ENCODE data around the gene GRHL1. TPM values are rescaled to one million over a fixed set of nuclear protein-coding genes. Genes with fewer than 3 reads are reported as not detected.

Gene GRHL1
- polyA plus RNA-seq, 1 donor: 3.0 TPM

GRCh38 chr2:10003206-10004125 lies 52.0 kb downstream of the GRHL1 start:
- H3K4me3 ChIP-seq (ENCODE audit: low read length): no peak overlapping the region
- WGBS (ENCODE audit: insufficient coverage, low lambda C conversion rate): 90% methylated on average over 2 of the region's 20 CpGs
- no peak for DNase-seq
- peaks cover 3% of the 10 kb centered on the region for H3K4me1 ChIP-seq (ENCODE audit: control insufficient read depth, insufficient read depth, low read length)
- peaks cover 2% of the 10 kb centered on the region for H3K36me3 ChIP-seq (ENCODE audit: control insufficient read depth, insufficient read depth, low read length)
- H3K9me3 ChIP-seq (ENCODE audit: control insufficient read depth, low read depth, low read length): peaks cover 5% of the 10 kb centered on the region
- H3K27me3 ChIP-seq (ENCODE audit: control insufficient read depth, insufficient read depth, low read length): peaks cover 15% of the 10 kb centered on the region
- no peak overlapping the region for H3K27ac ChIP-seq (ENCODE audit: low read length)

- Histone ChIP-seq H3K4me3 (ENCODE audit: low read length) (no peak overlapping the region), H3K9me3 (ENCODE audit: control insufficient read depth, low read depth, low read length) (peaks cover 5% of the 10 kb centered on the region), H3K27me3 (ENCODE audit: control insufficient read depth, insufficient read depth, low read length) (peaks cover 15% of the 10 kb centered on the region), H3K27ac (ENCODE audit: low read length) (no peak overlapping the region), H3K4me1 (ENCODE audit: control insufficient read depth, insufficient read depth, low read length) (peaks cover 3% of the 10 kb centered on the region), H3K36me3 (ENCODE audit: control insufficient read depth, insufficient read depth, low read length) (no peaks in the 10 kb centered on the region)
- WGBS (ENCODE audit: insufficient coverage, low lambda C conversion rate): no CpG with 5 or more reads among the region's 5 CpGs
- DNase-seq: no peak
These were observed 52.9 kb downstream of the GRHL1 start for GRCh38 chr2:10004401-10004800.

- H3K9me3 ChIP-seq (ENCODE audit: control insufficient read depth, low read depth, low read length): peaks cover 5% of the 10 kb centered on the region
- no peak overlapping the region for H3K27ac ChIP-seq (ENCODE audit: low read length)
- WGBS (ENCODE audit: insufficient coverage, low lambda C conversion rate): no CpG with 5 or more reads among the region's 3 CpGs
- peaks cover 15% of the 10 kb centered on the region for H3K27me3 ChIP-seq (ENCODE audit: control insufficient read depth, insufficient read depth, low read length)
- H3K4me1 ChIP-seq (ENCODE audit: control insufficient read depth, insufficient read depth, low read length): peaks cover 3% of the 10 kb centered on the region
- H3K36me3 ChIP-seq (ENCODE audit: control insufficient read depth, insufficient read depth, low read length): no peaks in the 10 kb centered on the region
- no peak for DNase-seq
- H3K4me3 ChIP-seq (ENCODE audit: low read length): no peak overlapping the region
These were observed 53.3 kb downstream of the GRHL1 start for GRCh38 chr2:10004836-10005235.

GRCh38 chr2:10005461-10006235 lies 54.2 kb downstream of the GRHL1 start:
- Histone ChIP-seq H3K27ac (ENCODE audit: low read length) (no peak overlapping the region), H3K27me3 (ENCODE audit: control insufficient read depth, insufficient read depth, low read length) (peaks cover 15% of the 10 kb centered on the region), H3K9me3 (ENCODE audit: control insufficient read depth, low read depth, low read length) (peaks cover 5% of the 10 kb centered on the region), H3K4me3 (ENCODE audit: low read length) (no peak overlapping the region), H3K36me3 (ENCODE audit: control insufficient read depth, insufficient read depth, low read length) (no peaks in the 10 kb centered on the region), H3K4me1 (ENCODE audit: control insufficient read depth, insufficient read depth, low read length) (peaks cover 3% of the 10 kb centered on the region)
- no CpG with 5 or more reads among the region's 17 CpGs for WGBS (ENCODE audit: insufficient coverage, low lambda C conversion rate)
- DNase-seq: no peak

- Histone ChIP-seq H3K4me3 (ENCODE audit: low read length) (no peak overlapping the region), H3K27me3 (ENCODE audit: control insufficient read depth, insufficient read depth, low read length) (peaks cover 15% of the 10 kb centered on the region), H3K4me1 (ENCODE audit: control insufficient read depth, insufficient read depth, low read length) (peaks cover 3% of the 10 kb centered on the region), H3K36me3 (ENCODE audit: control insufficient read depth, insufficient read depth, low read length) (no peaks in the 10 kb centered on the region), H3K27ac (ENCODE audit: low read length) (no peak overlapping the region), H3K9me3 (ENCODE audit: control insufficient read depth, low read depth, low read length) (peaks cover 8% of the 10 kb centered on the region)
- no CpG with 5 or more reads among the region's 64 CpGs for WGBS (ENCODE audit: insufficient coverage, low lambda C conversion rate)
- peak in 1 of 2 donors; percentile 34 for DNase-seq
These were observed 55.0 kb downstream of the GRHL1 start for GRCh38 chr2:10006236-10007161.

- Histone ChIP-seq H3K4me1 (ENCODE audit: control insufficient read depth, insufficient read depth, low read length) (peaks cover 3% of the 10 kb centered on the region), H3K27me3 (ENCODE audit: control insufficient read depth, insufficient read depth, low read length) (peaks cover 15% of the 10 kb centered on the region), H3K36me3 (ENCODE audit: control insufficient read depth, insufficient read depth, low read length) (no peaks in the 10 kb centered on the region), H3K4me3 (ENCODE audit: low read length) (no peak overlapping the region), H3K27ac (ENCODE audit: low read length) (no peak overlapping the region), H3K9me3 (ENCODE audit: control insufficient read depth, low read depth, low read length) (peaks cover 13% of the 10 kb centered on the region)
- WGBS (ENCODE audit: insufficient coverage, low lambda C conversion rate): 70% methylated on average over 2 of the region's 9 CpGs
- DNase-seq: no peak
These were observed 55.9 kb downstream of the GRHL1 start for GRCh38 chr2:10007435-10007834.

- WGBS (ENCODE audit: insufficient coverage, low lambda C conversion rate): 100% methylated on average over 1 of the region's 22 CpGs
- Histone ChIP-seq H3K4me3 (ENCODE audit: low read length) (no peak overlapping the region), H3K27ac (ENCODE audit: low read length) (no peak overlapping the region), H3K4me1 (ENCODE audit: control insufficient read depth, insufficient read depth, low read length) (peaks cover 3% of the 10 kb centered on the region), H3K27me3 (ENCODE audit: control insufficient read depth, insufficient read depth, low read length) (peaks cover 15% of the 10 kb centered on the region), H3K9me3 (ENCODE audit: control insufficient read depth, low read depth, low read length) (peaks cover 17% of the 10 kb centered on the region), H3K36me3 (ENCODE audit: control insufficient read depth, insufficient read depth, low read length) (no peaks in the 10 kb centered on the region)
- no peak for DNase-seq
These were observed 56.7 kb downstream of the GRHL1 start for GRCh38 chr2:10007921-10008808.

GRCh38 chr2:10008809-10009176 lies 57.3 kb downstream of the GRHL1 start:
- no CpG with 5 or more reads among the region's 9 CpGs for WGBS (ENCODE audit: insufficient coverage, low lambda C conversion rate)
- Histone ChIP-seq H3K9me3 (ENCODE audit: control insufficient read depth, low read depth, low read length) (peaks cover 17% of the 10 kb centered on the region), H3K27ac (ENCODE audit: low read length) (no peak overlapping the region), H3K27me3 (ENCODE audit: control insufficient read depth, insufficient read depth, low read length) (peaks cover 15% of the 10 kb centered on the region), H3K4me3 (ENCODE audit: low read length) (no peak overlapping the region), H3K36me3 (ENCODE audit: control insufficient read depth, insufficient read depth, low read length) (no peaks in the 10 kb centered on the region), H3K4me1 (ENCODE audit: control insufficient read depth, insufficient read depth, low read length) (peaks cover 3% of the 10 kb centered on the region)
- no peak for DNase-seq

GRCh38 chr2:10009271-10009810 lies 57.8 kb downstream of the GRHL1 start:
- H3K27ac ChIP-seq (ENCODE audit: low read length): no peak overlapping the region
- peaks cover 19% of the 10 kb centered on the region for H3K9me3 ChIP-seq (ENCODE audit: control insufficient read depth, low read depth, low read length)
- WGBS (ENCODE audit: insufficient coverage, low lambda C conversion rate): no CpG with 5 or more reads among the region's 19 CpGs
- no peak overlapping the region for H3K4me3 ChIP-seq (ENCODE audit: low read length)
- peaks cover 3% of the 10 kb centered on the region for H3K4me1 ChIP-seq (ENCODE audit: control insufficient read depth, insufficient read depth, low read length)
- DNase-seq: no peak
- no peaks in the 10 kb centered on the region for H3K36me3 ChIP-seq (ENCODE audit: control insufficient read depth, insufficient read depth, low read length)
- peaks cover 15% of the 10 kb centered on the region for H3K27me3 ChIP-seq (ENCODE audit: control insufficient read depth, insufficient read depth, low read length)
